LNCAP (cell line): ENCODE results near the gene ME1.

Experiments used
- CTCF ChIP-seq: fragments of 450-650 bp; IDR thresholded peaks from 2 replicates; pipeline ENCODE4 v1.5.1; 2017; ENCODE audit warnings: mild to moderate bottlenecking

The ME1 gene

DNA sequence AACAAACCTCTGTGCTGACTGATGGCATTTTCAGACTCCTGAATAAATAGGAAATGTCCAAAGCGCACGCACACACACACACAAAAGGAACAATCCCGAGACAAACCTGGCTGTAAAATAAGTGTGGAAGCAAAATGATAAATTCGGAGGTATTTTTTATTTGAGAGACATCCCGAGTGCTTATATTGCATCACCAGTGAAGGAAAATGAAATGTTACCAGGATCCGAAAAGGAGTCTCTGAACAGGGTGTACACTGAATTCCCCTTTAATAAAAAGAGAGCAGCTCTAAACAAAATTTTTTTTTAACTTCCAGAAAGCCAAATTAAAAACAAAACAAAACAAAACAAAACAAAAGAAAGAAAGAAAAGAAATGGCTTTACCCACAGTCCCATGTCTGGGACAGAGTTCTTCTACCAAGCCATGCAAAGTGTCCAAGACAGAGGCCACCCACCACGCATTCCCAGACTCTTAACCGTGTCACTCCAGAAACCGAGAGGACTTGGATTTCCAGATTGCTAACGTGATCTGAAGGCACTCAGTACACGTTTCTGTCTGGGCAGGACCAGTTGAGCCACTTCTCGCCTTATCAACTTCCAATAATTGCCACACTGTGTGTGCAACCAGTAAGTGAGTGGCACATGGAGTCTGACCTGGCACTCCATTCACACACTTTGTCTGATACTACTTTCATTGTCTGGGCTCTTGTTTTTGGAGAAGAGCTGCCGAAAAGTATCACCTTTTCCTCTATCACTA, 817 bp downstream of the ME1 start:
- no peak for TF ChIP-seq CTCF

DNA sequence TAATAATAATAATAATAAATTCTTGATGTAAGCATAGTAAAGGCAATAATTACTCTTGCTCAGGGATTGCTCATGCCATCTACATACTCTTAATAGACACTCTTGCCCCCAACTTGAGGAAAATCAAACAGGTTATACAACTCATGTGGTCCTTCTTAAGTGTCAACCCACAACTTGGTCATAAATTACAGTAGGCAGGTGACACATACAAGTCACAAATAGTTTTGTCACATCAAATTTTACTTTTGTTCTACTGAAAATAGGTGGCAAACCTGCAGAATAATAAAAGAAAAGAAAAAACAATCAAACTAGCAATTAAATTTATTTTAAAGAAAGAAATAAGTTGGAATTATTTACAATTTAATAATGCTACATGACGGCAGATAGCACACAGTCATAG, 1.6 kb downstream of the ME1 start:
- TF ChIP-seq CTCF = no peak

GRCh38 chr6:83424392-83425018, 6.3 kb downstream of the ME1 start:
- no peak for TF ChIP-seq CTCF

GRCh38 chr6:83417880-83418663, 12.8 kb downstream of the ME1 start:
- peak; percentile 50; the same call in 1 of the 2 replicates for TF ChIP-seq CTCF

DNA sequence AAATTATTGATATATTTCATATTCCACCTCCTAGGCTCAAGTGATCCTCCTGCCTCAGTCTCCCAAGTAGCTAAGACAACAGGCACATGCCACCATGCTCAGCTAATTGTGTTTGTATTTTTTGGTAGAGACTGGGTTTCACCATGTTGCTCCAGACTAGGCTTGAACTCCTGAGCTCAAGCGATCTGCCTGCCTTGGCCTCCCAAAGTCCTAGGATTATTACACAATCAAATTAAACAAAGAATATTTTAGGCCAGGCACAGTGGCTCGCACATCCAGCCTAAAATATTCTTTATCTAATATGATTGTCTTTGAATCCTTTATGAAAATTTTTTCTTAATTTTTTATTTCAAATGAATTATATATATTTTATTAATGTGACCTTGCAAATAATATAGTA, 17.8 kb downstream of the ME1 start:
- no peak for TF ChIP-seq CTCF

DNA sequence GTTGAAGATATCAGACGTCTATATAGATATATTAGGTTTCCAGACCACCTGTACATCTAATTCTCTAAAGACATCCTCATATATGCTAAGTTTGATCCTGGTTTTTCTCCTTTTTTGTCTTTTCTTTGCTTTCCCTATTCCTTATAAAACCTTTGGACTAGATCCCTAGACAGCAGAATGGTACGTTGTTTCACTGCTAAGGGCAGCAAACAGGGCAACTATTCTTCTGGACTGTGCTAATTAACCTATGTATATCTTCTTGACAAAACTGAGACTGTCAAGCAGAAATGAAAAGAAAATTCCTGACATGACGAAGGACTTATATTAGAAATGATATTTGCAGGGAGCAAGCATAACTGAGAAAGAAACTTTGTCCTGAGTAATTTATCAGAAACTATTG, 19.1 kb downstream of the ME1 start:
- no peak for TF ChIP-seq CTCF

DNA sequence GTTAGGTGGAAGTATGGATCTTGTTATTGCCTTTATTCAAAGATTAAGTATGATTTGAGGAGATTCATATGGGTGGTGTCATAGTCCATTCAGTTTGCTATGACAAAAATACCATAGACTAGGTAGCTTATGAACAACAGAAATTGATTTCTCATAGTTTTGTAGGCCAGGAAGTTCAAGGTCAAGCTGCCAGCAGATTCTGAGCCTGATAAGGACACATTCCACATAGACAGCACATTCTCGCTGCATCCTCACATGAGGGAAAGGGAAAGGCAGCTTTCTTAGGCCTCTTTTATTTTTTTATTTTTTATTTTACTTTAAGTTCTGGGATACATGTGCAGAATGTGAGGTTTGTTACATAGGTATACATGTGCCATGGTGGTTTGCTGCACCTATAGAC, 27.7 kb downstream of the ME1 start:
- TF ChIP-seq CTCF = no peak
